GM12878 (cell line): ENCODE data around the gene FSIP1. TPM values are rescaled to one million over a fixed set of nuclear protein-coding genes. Genes with fewer than 3 reads are reported as not detected.

Experiments used
- ATAC-seq: fragments of 200-7000 bp; cut with Tn5 transposase; 3 replicates; pipeline ENCODE4 v1.9.1; 2020; ENCODE audit warnings: mild to moderate bottlenecking, moderate library complexity
- BruUV-seq: library from RNA; stranded (reverse); fragments of 400-500 nt; replicated peaks from 2 replicates; lab custom pipeline; 2021; lab: Mats Ljungman, UMichigan
- CTCF ChIA-PET: fragments of 300-600 bp; sonication (Branson Sonifier 250); formaldehyde crosslinking; extraction: SDS; loops from one replicate; lab custom pipeline; 2021; ENCODE audit warnings: inconsistent platforms; lab: Yijun Ruan, JAX
- POLR2A ChIA-PET: fragments of 350-600 bp; formaldehyde crosslinking; extraction: SDS; loops from one replicate; lab custom pipeline; 2021; ENCODE audit warnings: inconsistent platforms; lab: Charles Lee
- RAD21 ChIA-PET: fragments of 300-600 bp; sonication (Branson Sonifier 250); formaldehyde crosslinking; loops from one replicate; lab custom pipeline; 2023; ENCODE audit warnings: antibody characterized with exemption; ENCODE audit not compliant: unreplicated experiment; lab: Charles Lee
- SMC1A ChIA-PET: fragments of 300-600 bp; sonication (Branson Sonifier 250); formaldehyde crosslinking; loops from one replicate; lab custom pipeline; 2023; ENCODE audit not compliant: unreplicated experiment, uncharacterized antibody; lab: Charles Lee
- DNase-seq: peaks from one replicate; pipeline ENCODE4 v3.0.0-alpha.2; 2011; ENCODE audit warnings: low read depth, low spot score
- FAIRE-seq: peaks from 3 replicates; lab custom pipeline; 2011; peaks lifted over from hg19 to GRCh38; lab: Jason Lieb, UNC
- H2AFZ ChIP-seq: 2 replicates; pipeline ENCODE4 v1.6.0; 2011; ENCODE audit warnings: low read depth, low read length, control low read depth; ENCODE audit not compliant: control insufficient read depth
- H3K27ac ChIP-seq: 2 replicates; pipeline ENCODE4 v1.5.1; 2011; ENCODE audit warnings: control low read depth; ENCODE audit not compliant: control insufficient read depth, insufficient read depth
- H3K27me3 ChIP-seq, 2 experiments: replicated peaks in 1 of 2; 2 replicates each; pipeline versions ENCODE4 v1.6.0 to v1.6.1; 2011; ENCODE audit warnings: low read length in 1 of 2; ENCODE audit not compliant: control insufficient read depth in 2 of 2, insufficient read depth in 2 of 2
- H3K36me3 ChIP-seq, 2 experiments: 2 replicates each; pipeline ENCODE4 v1.5.1; 2011; ENCODE audit warnings: low read length in 1 of 2; ENCODE audit not compliant: control insufficient read depth in 2 of 2, insufficient read depth in 2 of 2
- H3K4me1 ChIP-seq: 2 replicates; pipeline ENCODE4 v1.6.1; 2011; ENCODE audit warnings: mild to moderate bottlenecking, low read length, moderate library complexity, mixed read lengths; ENCODE audit not compliant: control insufficient read depth, insufficient read depth
- H3K4me2 ChIP-seq: 2 replicates; pipeline ENCODE4 v1.6.0; 2011; ENCODE audit warnings: control low read depth; ENCODE audit not compliant: control insufficient read depth, insufficient read depth
- H3K4me3 ChIP-seq: fragments of 200-600 bp; sonication (generic); 2 replicates; pipeline ENCODE4 v1.5.1; 2016
- H3K79me2 ChIP-seq: 2 replicates; pipeline ENCODE4 v1.6.0; 2011; ENCODE audit warnings: low read length; ENCODE audit not compliant: control insufficient read depth, insufficient read depth
- H3K9ac ChIP-seq: 2 replicates; pipeline ENCODE4 v1.8.0; 2011; ENCODE audit warnings: low read length, control low read depth, mixed read lengths; ENCODE audit not compliant: control insufficient read depth, insufficient read depth
- H3K9me3 ChIP-seq: replicated peaks from 3 replicates; pipeline ENCODE4 v1.5.1; 2011; ENCODE audit warnings: mild to moderate bottlenecking, low read length; ENCODE audit not compliant: control insufficient read depth, insufficient read depth
- H4K20me1 ChIP-seq: 2 replicates; pipeline ENCODE4 v1.6.0; 2011; ENCODE audit not compliant: control insufficient read depth, insufficient read depth
- BACH1 ChIP-seq: fragments of 450-650 bp; IDR thresholded peaks from 2 replicates; pipeline ENCODE4 v1.6.1; 2017; ENCODE audit warnings: mild to moderate bottlenecking, borderline replicate concordance
- BHLHE40 ChIP-seq, 2 experiments: fragments of 450-650 bp in 1 of 2; IDR thresholded peaks; 2 replicates each; pipeline ENCODE4 v1.6.1; 2011 to 2017; ENCODE audit warnings: low read depth in 2 of 2, borderline replicate concordance in 1 of 2, improper control_type of control experiment in 1 of 2, low read length in 1 of 2, mild to moderate bottlenecking in 1 of 2
- BRCA1 ChIP-seq: IDR thresholded peaks from 2 replicates; pipeline ENCODE4 v1.6.1; 2011; ENCODE audit warnings: low read depth, low read length, improper control_type of control experiment
- CHD4 ChIP-seq: fragments of 200-600 bp; sonication (generic); IDR thresholded peaks from 2 replicates; pipeline ENCODE4 v1.6.1; 2016; ENCODE audit warnings: mild to moderate bottlenecking
- FOXM1 ChIP-seq: IDR thresholded peaks from 2 replicates; pipeline ENCODE4 v1.6.1; 2012; ENCODE audit warnings: low read depth, mild to moderate bottlenecking, inconsistent platforms, low read length, moderate library complexity
- JUNB ChIP-seq: IDR thresholded peaks from 2 replicates; pipeline ENCODE4 v1.6.1; 2016; ENCODE audit warnings: antibody characterized with exemption, mild to moderate bottlenecking
- MEF2A ChIP-seq: IDR thresholded peaks from 2 replicates; pipeline ENCODE4 v1.6.1; 2011; ENCODE audit warnings: low read depth, mild to moderate bottlenecking, low read length, moderate library complexity; ENCODE audit not compliant: insufficient read depth
- NFIC ChIP-seq: IDR thresholded peaks from 2 replicates; pipeline ENCODE4 v1.6.1; 2012; ENCODE audit warnings: low read depth, mild to moderate bottlenecking, inconsistent platforms, low read length, moderate library complexity
- NRF1 ChIP-seq: conservative IDR thresholded peaks from 2 replicates; pipeline ENCODE4 v1.6.1; 2011; ENCODE audit warnings: mild to moderate bottlenecking, low read depth, low read length, improper control_type of control experiment
- SREBF1 ChIP-seq: IDR thresholded peaks from 2 replicates; pipeline ENCODE4 v1.6.1; 2012; ENCODE audit warnings: mild to moderate bottlenecking, low read length
- WGBS: methylation state at CpG from one replicate; pipeline ENCODE4 v1.1.6; 2016; ENCODE audit warnings: low lambda C conversion rate; ENCODE audit not compliant: insufficient replicate concordance, insufficient coverage; ENCODE audit errors: missing lambda C conversion rate; 5-methylcytosine and 5-hydroxymethylcytosine counted together
- in situ Hi-C: fragments of 300-500 bp; cut with MboI; formaldehyde crosslinking; loops from 9 replicates; pipeline ENCODE4 v1.14.3; 2018; ENCODE audit warnings: mixed read lengths
- intact Hi-C: fragments of 100-400 bp; cut with micrococcal nuclease; formaldehyde crosslinking; loops from one replicate; pipeline ENCODE4 v1.14.2; 2022; ENCODE audit not compliant: unreplicated experiment
- polyA plus RNA-seq, 11 experiments: library from polyadenylated mRNA; depleted of rRNA in 4 of 11; unstranded in 6 of 11; stranded (reverse) in 5 of 11; fragments of >200 nt; fragmentation: Nextera tagmentation in 4 of 11; fragmentation: Illumina TruSeq in 1 of 11; extraction: Ambion mirVana in 4 of 11; extraction: Trizol in 1 of 11; gene quantifications; 1 replicate in 1 of 11; 2 replicates in 10 of 11; pipeline versions ENCODE4 v1.2.1 to v1.2.3, GENCODE V29; 2011 to 2016; ENCODE audit warnings: inconsistent platforms in 2 of 11, missing spikeins in 2 of 11, low read depth in 1 of 11
- total RNA-seq, 4 experiments: library from RNA; depleted of rRNA in 3 of 4; stranded (reverse); fragments of >200 nt in 3 of 4; fragmentation: Illumina TruSeq in 1 of 4; extraction: Trizol in 1 of 4; gene quantifications; 2 replicates each; pipeline versions ENCODE4 v1.2.1 to v1.2.3, GENCODE V29; 2013 to 2021
- TF ChIP-seq, protein P1 (sequence below): IDR thresholded peaks from 2 replicates; pipeline ENCODE4 v1.6.1; 2011; ENCODE audit warnings: borderline replicate concordance, low read depth, mild to moderate bottlenecking, moderate library complexity, low read length; ENCODE audit not compliant: insufficient read depth, poor library complexity, severe bottlenecking
- TF ChIP-seq, protein P2 (sequence below): fragments of 450-650 bp; IDR thresholded peaks from 2 replicates; pipeline ENCODE4 v1.6.1; 2014; ENCODE audit warnings: mild to moderate bottlenecking
- TF ChIP-seq, protein P3 (sequence below): fragments of 450-650 bp; IDR thresholded peaks from 2 replicates; pipeline ENCODE4 v1.6.1; 2016; ENCODE audit warnings: mild to moderate bottlenecking, moderate library complexity, borderline replicate concordance
- TF ChIP-seq, protein P4 (sequence below): IDR thresholded peaks from 2 replicates; pipeline ENCODE4 v1.6.1; 2011; ENCODE audit warnings: low read depth, low read length, improper control_type of control experiment, borderline replicate concordance

FSIP1 gene
- total and polyA plus RNA-seq, 10 of the 15 experiments (the other 5 are each of a cell fraction or from before 2014, with no cell fraction given), result 0.15 to 0.67 (median 0.35) TPM

DNA sequence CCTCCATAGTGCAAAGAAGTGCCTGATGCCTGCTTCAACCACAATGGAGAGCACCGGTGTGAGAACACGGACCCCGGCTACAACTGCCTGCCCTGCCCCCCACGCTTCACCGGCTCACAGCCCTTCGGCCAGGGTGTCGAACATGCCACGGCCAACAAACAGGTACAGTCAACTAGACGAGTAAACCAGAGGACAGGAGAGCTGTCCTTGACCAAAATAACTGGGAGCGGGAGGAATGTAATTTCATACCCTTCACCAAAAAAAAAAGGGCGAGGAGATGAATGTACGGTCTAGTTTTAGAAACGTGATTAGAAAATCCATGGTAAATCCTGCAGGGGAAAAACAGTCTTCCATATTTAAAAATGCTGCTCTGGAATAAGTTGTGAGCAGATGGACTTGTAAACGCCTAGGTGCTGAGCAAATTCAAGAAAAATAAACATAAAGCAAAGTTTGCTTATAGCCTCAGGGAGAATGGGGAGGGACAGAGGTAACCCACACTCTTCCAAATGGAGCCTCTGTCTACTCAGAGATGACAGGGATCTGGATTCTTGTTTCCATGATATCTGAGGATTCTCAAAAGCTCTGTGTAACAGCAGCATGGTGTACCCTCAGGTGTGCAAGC is 193.3 kb downstream of the FSIP1 start (continued):
- TF ChIP-seq, protein P1, sequence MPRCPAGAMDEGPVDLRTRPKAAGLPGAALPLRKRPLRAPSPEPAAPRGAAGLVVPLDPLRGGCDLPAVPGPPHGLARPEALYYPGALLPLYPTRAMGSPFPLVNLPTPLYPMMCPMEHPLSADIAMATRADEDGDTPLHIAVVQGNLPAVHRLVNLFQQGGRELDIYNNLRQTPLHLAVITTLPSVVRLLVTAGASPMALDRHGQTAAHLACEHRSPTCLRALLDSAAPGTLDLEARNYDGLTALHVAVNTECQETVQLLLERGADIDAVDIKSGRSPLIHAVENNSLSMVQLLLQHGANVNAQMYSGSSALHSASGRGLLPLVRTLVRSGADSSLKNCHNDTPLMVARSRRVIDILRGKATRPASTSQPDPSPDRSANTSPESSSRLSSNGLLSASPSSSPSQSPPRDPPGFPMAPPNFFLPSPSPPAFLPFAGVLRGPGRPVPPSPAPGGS, result no peak
- no peak for TF ChIP-seq CHD4
- TF ChIP-seq SREBF1, result no peak
- TF ChIP-seq, all 136 proteins: peak for 0

DNA sequence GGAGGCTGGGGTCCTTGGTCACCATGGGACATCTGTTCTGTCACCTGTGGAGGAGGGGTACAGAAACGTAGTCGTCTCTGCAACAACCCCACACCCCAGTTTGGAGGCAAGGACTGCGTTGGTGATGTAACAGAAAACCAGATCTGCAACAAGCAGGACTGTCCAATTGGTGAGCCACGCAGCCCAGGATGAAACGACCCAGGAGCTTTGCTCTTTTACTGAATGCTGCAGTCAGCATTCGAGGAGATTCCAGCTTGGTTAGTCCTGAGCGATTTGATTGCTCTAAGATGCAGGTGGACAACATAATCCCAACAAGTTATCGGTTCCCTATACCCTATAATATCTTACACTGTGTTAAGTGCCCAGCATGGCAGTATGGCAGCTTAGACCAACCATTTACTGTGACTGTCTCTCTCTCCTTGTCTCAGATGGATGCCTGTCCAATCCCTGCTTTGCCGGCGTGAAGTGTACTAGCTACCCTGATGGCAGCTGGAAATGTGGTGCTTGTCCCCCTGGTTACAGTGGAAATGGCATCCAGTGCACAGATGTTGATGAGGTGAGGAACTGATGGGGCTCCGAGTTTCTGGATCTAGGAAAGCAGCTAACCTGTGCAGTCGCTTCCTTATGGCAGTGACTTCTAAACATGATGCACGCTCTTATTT is 194.0 kb downstream of the FSIP1 start:
- no TSS peak for BruUV-seq
- Histone ChIP-seq H3K4me1 (no peaks in the 10 kb centered on the region), H3K4me3 (no peak overlapping the region), H3K4me2 (no peak overlapping the region), H4K20me1 (no peaks in the 10 kb centered on the region), H3K9me3 (no peaks in the 10 kb centered on the region), H3K27ac (no peak overlapping the region), H3K27me3 (no peaks in the 10 kb centered on the region; a peak in 1 of 4 replicates), H3K36me3 (no peaks in the 10 kb centered on the region), H3K9ac (no peak overlapping the region), H2AFZ (no peak overlapping the region), H3K79me2 (no peaks in the 10 kb centered on the region)
- CTCF ChIA-PET, result no interaction called here
- intact Hi-C loops (no loop called here), in situ Hi-C loops (loop anchor here (25.0 kb wide), 1 partner anchor 776 kb away; no protein-coding TSS in a partner anchor)
- SMC1A ChIA-PET, result no interaction called here
- FAIRE-seq (no peak), DNase-seq (no peak), ATAC-seq (no peak)
- POLR2A ChIA-PET, result no interaction called here
- RAD21 ChIA-PET, result no interaction called here
- WGBS, result 25% methylated on average over 13 of the region's 13 CpGs
- TF ChIP-seq NRF1 (no peak), MEF2A (no peak), FOXM1 (no peak), BRCA1 (no peak), BACH1 (no peak), NFIC (no peak), JUNB (no peak), BHLHE40 (IDR thresholded peaks at IDR 0.05; ENCODE audit: borderline replicate concordance in 1 of 2, low read depth in 2 of 2, low read length in 1 of 2) (no peak)
- TF ChIP-seq, protein P2, sequence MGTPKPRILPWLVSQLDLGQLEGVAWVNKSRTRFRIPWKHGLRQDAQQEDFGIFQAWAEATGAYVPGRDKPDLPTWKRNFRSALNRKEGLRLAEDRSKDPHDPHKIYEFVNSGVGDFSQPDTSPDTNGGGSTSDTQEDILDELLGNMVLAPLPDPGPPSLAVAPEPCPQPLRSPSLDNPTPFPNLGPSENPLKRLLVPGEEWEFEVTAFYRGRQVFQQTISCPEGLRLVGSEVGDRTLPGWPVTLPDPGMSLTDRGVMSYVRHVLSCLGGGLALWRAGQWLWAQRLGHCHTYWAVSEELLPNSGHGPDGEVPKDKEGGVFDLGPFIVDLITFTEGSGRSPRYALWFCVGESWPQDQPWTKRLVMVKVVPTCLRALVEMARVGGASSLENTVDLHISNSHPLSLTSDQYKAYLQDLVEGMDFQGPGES, result no peak
- TF ChIP-seq, protein P3, sequence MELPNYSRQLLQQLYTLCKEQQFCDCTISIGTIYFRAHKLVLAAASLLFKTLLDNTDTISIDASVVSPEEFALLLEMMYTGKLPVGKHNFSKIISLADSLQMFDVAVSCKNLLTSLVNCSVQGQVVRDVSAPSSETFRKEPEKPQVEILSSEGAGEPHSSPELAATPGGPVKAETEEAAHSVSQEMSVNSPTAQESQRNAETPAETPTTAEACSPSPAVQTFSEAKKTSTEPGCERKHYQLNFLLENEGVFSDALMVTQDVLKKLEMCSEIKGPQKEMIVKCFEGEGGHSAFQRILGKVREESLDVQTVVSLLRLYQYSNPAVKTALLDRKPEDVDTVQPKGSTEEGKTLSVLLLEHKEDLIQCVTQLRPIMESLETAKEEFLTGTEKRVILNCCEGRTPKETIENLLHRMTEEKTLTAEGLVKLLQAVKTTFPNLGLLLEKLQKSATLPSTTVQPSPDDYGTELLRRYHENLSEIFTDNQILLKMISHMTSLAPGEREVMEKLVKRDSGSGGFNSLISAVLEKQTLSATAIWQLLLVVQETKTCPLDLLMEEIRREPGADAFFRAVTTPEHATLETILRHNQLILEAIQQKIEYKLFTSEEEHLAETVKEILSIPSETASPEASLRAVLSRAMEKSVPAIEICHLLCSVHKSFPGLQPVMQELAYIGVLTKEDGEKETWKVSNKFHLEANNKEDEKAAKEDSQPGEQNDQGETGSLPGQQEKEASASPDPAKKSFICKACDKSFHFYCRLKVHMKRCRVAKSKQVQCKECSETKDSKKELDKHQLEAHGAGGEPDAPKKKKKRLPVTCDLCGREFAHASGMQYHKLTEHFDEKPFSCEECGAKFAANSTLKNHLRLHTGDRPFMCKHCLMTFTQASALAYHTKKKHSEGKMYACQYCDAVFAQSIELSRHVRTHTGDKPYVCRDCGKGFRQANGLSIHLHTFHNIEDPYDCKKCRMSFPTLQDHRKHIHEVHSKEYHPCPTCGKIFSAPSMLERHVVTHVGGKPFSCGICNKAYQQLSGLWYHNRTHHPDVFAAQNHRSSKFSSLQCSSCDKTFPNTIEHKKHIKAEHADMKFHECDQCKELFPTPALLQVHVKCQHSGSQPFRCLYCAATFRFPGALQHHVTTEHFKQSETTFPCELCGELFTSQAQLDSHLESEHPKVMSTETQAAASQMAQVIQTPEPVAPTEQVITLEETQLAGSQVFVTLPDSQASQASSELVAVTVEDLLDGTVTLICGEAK, result no peak
- TF ChIP-seq, protein P4, sequence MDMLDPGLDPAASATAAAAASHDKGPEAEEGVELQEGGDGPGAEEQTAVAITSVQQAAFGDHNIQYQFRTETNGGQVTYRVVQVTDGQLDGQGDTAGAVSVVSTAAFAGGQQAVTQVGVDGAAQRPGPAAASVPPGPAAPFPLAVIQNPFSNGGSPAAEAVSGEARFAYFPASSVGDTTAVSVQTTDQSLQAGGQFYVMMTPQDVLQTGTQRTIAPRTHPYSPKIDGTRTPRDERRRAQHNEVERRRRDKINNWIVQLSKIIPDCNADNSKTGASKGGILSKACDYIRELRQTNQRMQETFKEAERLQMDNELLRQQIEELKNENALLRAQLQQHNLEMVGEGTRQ, result no peak
